HUES6 (cell line): ENCODE results near the gene ABI3BP.

Source experiments
- H3K27ac ChIP-seq: 2 replicates; pipeline ENCODE4 v1.7.0; 2013; ENCODE audit warnings: low read depth, mild to moderate bottlenecking, low read length, inconsistent platforms
- H3K27me3 ChIP-seq: 2 replicates; pipeline ENCODE4 v1.6.1; 2013; ENCODE audit warnings: low read length; ENCODE audit not compliant: control insufficient read depth, insufficient read depth
- H3K36me3 ChIP-seq: 2 replicates; pipeline ENCODE4 v1.6.1; 2013; ENCODE audit warnings: low read length; ENCODE audit not compliant: control insufficient read depth, insufficient read depth
- H3K4me1 ChIP-seq: 2 replicates; pipeline ENCODE4 v1.6.1; 2013; ENCODE audit warnings: low read length; ENCODE audit not compliant: control insufficient read depth, insufficient read depth
- H3K4me3 ChIP-seq: 2 replicates; pipeline ENCODE4 v1.5.1; 2013; ENCODE audit warnings: low read depth, low read length
- H3K9ac ChIP-seq: one replicate; pipeline ENCODE4 v1.6.1; 2013; ENCODE audit warnings: mild to moderate bottlenecking, low read length
- H3K9me3 ChIP-seq: 2 replicates; pipeline ENCODE4 v1.6.1; 2013; ENCODE audit warnings: low read depth, low read length; ENCODE audit not compliant: control insufficient read depth, insufficient read depth

ABI3BP gene

GRCh38 chr3:100912571-100912970 is 80.7 kb downstream of the ABI3BP start:
- Histone ChIP-seq H3K27me3 (no peaks in the 10 kb centered on the region), H3K4me3 (no peak overlapping the region), H3K9ac (no peak overlapping the region), H3K36me3 (no peaks in the 10 kb centered on the region), H3K9me3 (no peaks in the 10 kb centered on the region), H3K4me1 (peaks cover 7% of the 10 kb centered on the region; the same call in 1 of the 2 replicates), H3K27ac (no peak overlapping the region)

GRCh38 chr3:100911956-100912355 is 81.3 kb downstream of the ABI3BP start:
- H3K27me3 ChIP-seq, result no peaks in the 10 kb centered on the region
- H3K27ac ChIP-seq, result no peak overlapping the region
- no peaks in the 10 kb centered on the region for H3K9me3 ChIP-seq
- peaks cover 7% of the 10 kb centered on the region; the same call in 1 of the 2 replicates for H3K4me1 ChIP-seq
- H3K4me3 ChIP-seq, result no peak overlapping the region
- no peak overlapping the region for H3K9ac ChIP-seq
- H3K36me3 ChIP-seq, result no peaks in the 10 kb centered on the region

- Histone ChIP-seq H3K9me3 (no peaks in the 10 kb centered on the region), H3K4me3 (no peak overlapping the region), H3K27ac (no peak overlapping the region), H3K36me3 (no peaks in the 10 kb centered on the region), H3K27me3 (no peaks in the 10 kb centered on the region), H3K4me1 (peaks cover 7% of the 10 kb centered on the region; the same call in 1 of the 2 replicates), H3K9ac (no peak overlapping the region)
Measured at GRCh38 chr3:100910986-100911385, 82.2 kb downstream of the ABI3BP start.

- Histone ChIP-seq H3K9me3 (no peaks in the 10 kb centered on the region), H3K9ac (no peak overlapping the region), H3K27me3 (no peaks in the 10 kb centered on the region), H3K27ac (no peak overlapping the region), H3K4me3 (no peak overlapping the region), H3K36me3 (no peaks in the 10 kb centered on the region), H3K4me1 (no peaks in the 10 kb centered on the region)
Measured at GRCh38 chr3:100902572-100902971, 90.6 kb downstream of the ABI3BP start.

- Histone ChIP-seq H3K9ac (no peak overlapping the region), H3K27ac (no peak overlapping the region), H3K4me3 (no peak overlapping the region), H3K27me3 (no peaks in the 10 kb centered on the region), H3K36me3 (no peaks in the 10 kb centered on the region), H3K9me3 (no peaks in the 10 kb centered on the region), H3K4me1 (no peaks in the 10 kb centered on the region)
Measured at GRCh38 chr3:100900671-100901335, 92.4 kb downstream of the ABI3BP start.

- no peak overlapping the region for H3K4me3 ChIP-seq
- no peak overlapping the region for H3K9ac ChIP-seq
- H3K27me3 ChIP-seq, result no peaks in the 10 kb centered on the region
- H3K9me3 ChIP-seq, result no peaks in the 10 kb centered on the region
- no peaks in the 10 kb centered on the region for H3K4me1 ChIP-seq
- no peaks in the 10 kb centered on the region for H3K36me3 ChIP-seq
- H3K27ac ChIP-seq, result no peak overlapping the region
Measured at GRCh38 chr3:100899440-100900091, 93.7 kb downstream of the ABI3BP start.

GRCh38 chr3:100898681-100899080 is 94.5 kb downstream of the ABI3BP start:
- Histone ChIP-seq H3K9ac (no peak overlapping the region), H3K9me3 (no peaks in the 10 kb centered on the region), H3K27ac (no peak overlapping the region), H3K4me3 (no peak overlapping the region), H3K4me1 (no peaks in the 10 kb centered on the region), H3K27me3 (no peaks in the 10 kb centered on the region), H3K36me3 (no peaks in the 10 kb centered on the region)

- no peaks in the 10 kb centered on the region for H3K4me1 ChIP-seq
- H3K27me3 ChIP-seq, result no peaks in the 10 kb centered on the region
- no peak overlapping the region for H3K9ac ChIP-seq
- H3K36me3 ChIP-seq, result no peaks in the 10 kb centered on the region
- H3K9me3 ChIP-seq, result no peaks in the 10 kb centered on the region
- H3K27ac ChIP-seq, result no peak overlapping the region
- H3K4me3 ChIP-seq, result no peak overlapping the region
Measured at GRCh38 chr3:100896994-100897393, 96.2 kb downstream of the ABI3BP start.

GRCh38 chr3:100893590-100893989 is 99.6 kb downstream of the ABI3BP start:
- Histone ChIP-seq H3K9ac (no peak overlapping the region), H3K4me3 (no peak overlapping the region), H3K4me1 (no peaks in the 10 kb centered on the region), H3K27ac (no peak overlapping the region), H3K27me3 (no peaks in the 10 kb centered on the region), H3K36me3 (no peaks in the 10 kb centered on the region), H3K9me3 (no peaks in the 10 kb centered on the region)

- Histone ChIP-seq H3K36me3 (no peaks in the 10 kb centered on the region), H3K9me3 (no peaks in the 10 kb centered on the region), H3K4me1 (no peaks in the 10 kb centered on the region), H3K4me3 (no peak overlapping the region), H3K27me3 (no peaks in the 10 kb centered on the region), H3K27ac (no peak overlapping the region), H3K9ac (no peak overlapping the region)
Measured at GRCh38 chr3:100893108-100893507, 100.1 kb downstream of the ABI3BP start.

- Histone ChIP-seq H3K9me3 (no peaks in the 10 kb centered on the region), H3K9ac (no peak overlapping the region), H3K4me3 (no peak overlapping the region), H3K27ac (no peak overlapping the region), H3K4me1 (no peaks in the 10 kb centered on the region), H3K27me3 (no peaks in the 10 kb centered on the region), H3K36me3 (no peaks in the 10 kb centered on the region)
Measured at GRCh38 chr3:100891827-100892226, 101.4 kb downstream of the ABI3BP start.
